Measurements from ENCODE around the gene OGDH. TPM values are rescaled to one million over a fixed set of nuclear protein-coding genes. Genes with fewer than 3 reads are reported as not detected.

The OGDH gene
- total and polyA plus RNA-seq, 2 of the 13 experiments (the other 11 are each of a cell fraction or from before 2014, with no cell fraction given) = 17.4 to 25.4 TPM

- TF ChIP-seq MTA1 (CRISPR knock-in tag; IDR thresholded peaks at IDR 0.05; ENCODE audit: borderline replicate concordance) = no peak
- no peak for TF ChIP-seq CREM (IDR thresholded peaks at IDR 0.05)
- TF ChIP-seq CREM (CRISPR knock-in tag; IDR thresholded peaks at IDR 0.05) = no peak
- TF ChIP-seq ZNF605 (CRISPR knock-in tag; IDR thresholded peaks at IDR 0.05) = no peak
- TF ChIP-seq CENPX (CRISPR knock-in tag; IDR thresholded peaks at IDR 0.05) = no peak
- TF ChIP-seq ATF4 (CRISPR knock-in tag; IDR thresholded peaks at IDR 0.05) = no peak
- no peak for TF ChIP-seq ARHGAP35 (CRISPR knock-in tag; IDR thresholded peaks at IDR 0.05; ENCODE audit: borderline replicate concordance)
- no peak for TF ChIP-seq BRCA1 (CRISPR knock-in tag; IDR thresholded peaks at IDR 0.05)
- no peak for TF ChIP-seq KLF16 (CRISPR knock-in tag; IDR thresholded peaks at IDR 0.05)
- no peak for TF ChIP-seq NRL (CRISPR knock-in tag; IDR thresholded peaks at IDR 0.05; ENCODE audit: borderline replicate concordance)
- no peak for TF ChIP-seq CBFB (CRISPR knock-in tag; IDR thresholded peaks at IDR 0.05)
- TF ChIP-seq SRF (IDR thresholded peaks at IDR 0.05; ENCODE audit: low read depth, low read length) = no peak
- no peak for TF ChIP-seq ZNF280D (CRISPR knock-in tag; IDR thresholded peaks at IDR 0.05)
- TF ChIP-seq SP4 (CRISPR knock-in tag; IDR thresholded peaks at IDR 0.05) = no peak
- TF ChIP-seq HNF4A (CRISPR knock-in tag; IDR thresholded peaks at IDR 0.05) = peak; percentile 69
- TF ChIP-seq ZNF556 (CRISPR knock-in tag; IDR thresholded peaks at IDR 0.05; ENCODE audit: borderline replicate concordance) = no peak
- no peak for TF ChIP-seq SOX6 (IDR thresholded peaks at IDR 0.05)
- TF ChIP-seq SOX6 (CRISPR knock-in tag; IDR thresholded peaks at IDR 0.05) = no peak
- TF ChIP-seq ZNF644 (CRISPR knock-in tag; IDR thresholded peaks at IDR 0.05; ENCODE audit: low read depth) = 0 out of 2 replicates have a peak, but pooled peaks have one; percentile 38
- 0 out of 2 replicates have a peak, but pooled peaks have one; percentile 14 for TF ChIP-seq PAXIP1 (CRISPR knock-in tag; conservative IDR thresholded peaks at IDR 0.05)
- no peak for TF ChIP-seq LBX2 (CRISPR knock-in tag; IDR thresholded peaks at IDR 0.05; ENCODE audit: borderline replicate concordance)
- no peak for TF ChIP-seq ZNF570 (CRISPR knock-in tag; IDR thresholded peaks at IDR 0.05; ENCODE audit: borderline replicate concordance)
- TF ChIP-seq ZBTB7A (CRISPR knock-in tag; IDR thresholded peaks at IDR 0.05) = no peak
- TF ChIP-seq NFKBIZ (CRISPR knock-in tag; IDR thresholded peaks at IDR 0.05) = no peak
Measured at GRCh38 chr7:44634187-44634838, 27.9 kb downstream of the OGDH start (continued).
